Measurements from ENCODE around the gene LRRC28.

LRRC28 gene

DNA sequence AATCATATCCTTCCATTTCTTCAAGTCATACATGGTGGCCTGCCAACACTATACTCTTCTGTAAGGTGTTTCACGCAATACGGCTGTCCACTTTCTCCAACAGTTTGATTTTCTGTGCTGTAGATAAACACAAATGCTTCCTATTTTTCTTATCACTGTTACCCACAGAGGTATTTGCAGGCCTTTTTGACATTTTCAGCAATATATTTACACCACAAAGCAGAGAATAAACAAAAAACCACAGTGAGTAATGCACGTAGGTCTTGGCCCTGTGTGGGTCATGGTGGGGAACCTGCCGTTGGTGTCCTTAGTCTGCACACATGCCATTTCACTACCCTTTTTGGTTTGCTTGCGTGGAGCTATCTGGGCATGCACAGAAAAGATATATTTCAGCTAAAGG, 59.5 kb downstream of the LRRC28 start:
- no peak for DNase-seq (ENCODE audit: extremely low read depth, low read depth)
- TF ChIP-seq, protein P1, sequence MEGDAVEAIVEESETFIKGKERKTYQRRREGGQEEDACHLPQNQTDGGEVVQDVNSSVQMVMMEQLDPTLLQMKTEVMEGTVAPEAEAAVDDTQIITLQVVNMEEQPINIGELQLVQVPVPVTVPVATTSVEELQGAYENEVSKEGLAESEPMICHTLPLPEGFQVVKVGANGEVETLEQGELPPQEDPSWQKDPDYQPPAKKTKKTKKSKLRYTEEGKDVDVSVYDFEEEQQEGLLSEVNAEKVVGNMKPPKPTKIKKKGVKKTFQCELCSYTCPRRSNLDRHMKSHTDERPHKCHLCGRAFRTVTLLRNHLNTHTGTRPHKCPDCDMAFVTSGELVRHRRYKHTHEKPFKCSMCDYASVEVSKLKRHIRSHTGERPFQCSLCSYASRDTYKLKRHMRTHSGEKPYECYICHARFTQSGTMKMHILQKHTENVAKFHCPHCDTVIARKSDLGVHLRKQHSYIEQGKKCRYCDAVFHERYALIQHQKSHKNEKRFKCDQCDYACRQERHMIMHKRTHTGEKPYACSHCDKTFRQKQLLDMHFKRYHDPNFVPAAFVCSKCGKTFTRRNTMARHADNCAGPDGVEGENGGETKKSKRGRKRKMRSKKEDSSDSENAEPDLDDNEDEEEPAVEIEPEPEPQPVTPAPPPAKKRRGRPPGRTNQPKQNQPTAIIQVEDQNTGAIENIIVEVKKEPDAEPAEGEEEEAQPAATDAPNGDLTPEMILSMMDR (IDR thresholded peaks at IDR 0.05; ENCODE audit: low read depth, low read length, missing control alignments), result no peak
- no peak overlapping the region for H3K4me3 ChIP-seq (replicated peaks; ENCODE audit: low read depth, low read length)

DNA sequence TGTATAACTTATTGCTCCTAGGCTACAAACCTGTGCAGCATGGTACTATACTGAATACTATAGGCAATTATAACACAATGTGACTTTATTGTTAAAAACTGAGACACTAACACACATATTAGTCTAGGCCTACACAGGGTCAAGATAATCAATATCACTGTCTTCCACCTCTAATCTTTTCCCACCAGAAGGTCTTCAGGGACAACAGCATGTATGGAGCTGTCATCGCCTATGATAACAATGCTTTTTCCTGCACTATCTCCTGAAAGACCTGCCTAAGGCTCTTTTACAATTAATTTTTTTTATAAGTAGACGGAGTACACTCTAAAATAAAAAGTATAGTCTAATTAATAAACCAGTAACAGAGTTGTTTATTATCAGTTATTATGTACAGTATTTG, 60.9 kb downstream of the LRRC28 start:
- no peak overlapping the region for H3K4me3 ChIP-seq (replicated peaks; ENCODE audit: low read depth, low read length)
- TF ChIP-seq, protein P1 (IDR thresholded peaks at IDR 0.05; ENCODE audit: low read depth, low read length, missing control alignments), result no peak
- no peak for DNase-seq (ENCODE audit: extremely low read depth, low read depth)

DNA sequence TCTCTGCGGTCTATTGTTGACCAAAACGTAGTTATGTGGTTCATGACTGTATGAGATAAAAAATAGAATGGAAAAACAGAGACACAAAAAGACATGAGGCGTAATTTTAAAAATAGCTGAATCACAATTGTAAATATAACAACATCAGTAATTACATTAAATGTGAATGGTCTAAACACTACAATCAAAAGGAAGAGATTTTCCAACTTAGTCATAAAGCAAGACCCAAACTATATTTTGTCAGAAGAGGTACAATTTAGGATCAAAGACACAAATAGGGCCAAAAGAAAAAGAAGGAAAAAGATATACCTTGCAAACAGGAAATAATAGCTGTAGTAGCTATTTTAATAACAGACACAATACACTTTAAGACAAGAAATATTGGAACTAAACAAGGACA, 61.5 kb downstream of the LRRC28 start:
- no peak overlapping the region for H3K4me3 ChIP-seq (replicated peaks; ENCODE audit: low read depth, low read length)
- DNase-seq (ENCODE audit: extremely low read depth, low read depth), result no peak
- TF ChIP-seq, protein P1 (IDR thresholded peaks at IDR 0.05; ENCODE audit: low read depth, low read length, missing control alignments), result no peak

DNA sequence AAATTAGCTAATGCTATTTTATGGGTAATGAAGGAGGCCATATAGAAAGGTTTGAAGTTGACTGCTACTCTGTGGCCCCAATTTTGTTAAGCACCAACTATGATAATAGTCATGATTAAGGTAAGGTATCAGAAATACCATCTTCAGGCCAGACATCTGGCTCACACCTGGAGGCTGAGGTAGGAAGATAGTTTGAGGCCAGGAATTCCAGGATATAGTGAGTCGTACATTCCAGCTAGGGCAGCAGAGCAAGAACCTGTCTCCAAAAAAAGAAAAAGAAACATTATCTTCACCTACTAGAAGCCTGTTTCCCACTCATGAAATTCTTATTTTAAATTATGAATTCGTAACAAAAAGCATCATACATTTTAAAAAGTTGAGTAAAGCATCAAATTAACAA, 64.4 kb downstream of the LRRC28 start:
- TF ChIP-seq, protein P1 (IDR thresholded peaks at IDR 0.05; ENCODE audit: low read depth, low read length, missing control alignments), result no peak
- no peak for DNase-seq (ENCODE audit: extremely low read depth, low read depth)
- H3K4me3 ChIP-seq (replicated peaks; ENCODE audit: low read depth, low read length), result no peak overlapping the region

DNA sequence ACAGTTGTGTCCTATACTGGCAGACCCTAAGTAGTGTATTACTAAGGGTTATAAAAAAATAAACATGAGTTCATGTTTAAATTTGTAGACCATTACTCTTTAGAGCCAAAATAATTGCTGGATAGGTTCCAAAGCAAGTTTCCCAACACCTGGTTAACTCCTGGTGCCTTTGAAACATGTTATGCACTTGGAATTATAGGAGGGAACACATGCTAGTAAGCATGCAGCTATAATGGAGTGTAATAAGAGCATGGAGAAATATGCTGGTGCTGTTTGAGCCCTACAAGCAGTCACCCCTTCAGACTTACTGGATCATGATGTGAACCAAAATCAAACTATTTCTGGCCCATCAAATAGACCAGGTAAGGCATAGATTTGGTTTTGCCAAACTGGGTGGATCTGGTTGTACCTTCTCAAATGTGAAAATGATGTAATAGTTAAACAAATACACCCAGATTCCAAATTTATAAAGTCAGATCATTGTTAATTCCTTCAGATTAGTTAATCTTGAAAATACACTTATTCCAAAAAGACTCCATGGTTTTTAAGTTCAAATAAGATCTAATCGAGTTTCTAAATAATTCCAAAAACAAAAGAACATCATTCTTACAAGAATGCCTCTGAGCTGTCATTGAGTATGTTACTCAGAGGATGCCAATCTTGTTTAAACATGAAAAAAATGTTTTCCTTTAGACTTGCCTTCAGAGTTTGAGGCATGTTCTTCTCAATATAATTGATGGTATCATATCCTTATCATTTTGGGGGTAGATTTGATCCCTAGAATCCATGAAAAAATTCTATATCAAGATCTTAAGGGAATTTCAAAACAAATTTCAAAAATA, 69.3 kb downstream of the LRRC28 start:
- TF ChIP-seq, protein P1 (IDR thresholded peaks at IDR 0.05; ENCODE audit: low read depth, low read length, missing control alignments), result no peak
- no peak for DNase-seq (ENCODE audit: extremely low read depth, low read depth)
- H3K4me3 ChIP-seq (replicated peaks; ENCODE audit: low read depth, low read length), result no peak overlapping the region

DNA sequence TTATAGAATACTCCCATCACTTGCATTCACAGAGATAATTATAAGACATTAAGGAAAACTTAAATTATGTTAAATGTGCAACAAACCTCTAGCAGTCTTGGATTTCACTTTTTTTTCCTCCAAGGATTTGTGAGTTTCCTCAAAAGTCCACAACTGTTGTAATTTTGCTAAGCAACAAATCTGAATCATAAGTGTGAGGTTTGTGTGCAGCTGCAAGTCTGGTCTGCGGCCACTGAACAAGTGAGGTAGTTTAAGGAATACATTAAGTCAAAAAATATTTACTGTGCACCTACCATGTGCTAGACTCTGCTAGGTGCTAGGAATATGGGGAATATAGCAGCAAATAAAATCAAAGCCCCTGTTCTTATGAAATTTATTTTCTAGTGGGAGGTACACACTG, 70.2 kb downstream of the LRRC28 start:
- no peak overlapping the region for H3K4me3 ChIP-seq (replicated peaks; ENCODE audit: low read depth, low read length)
- TF ChIP-seq, protein P1 (IDR thresholded peaks at IDR 0.05; ENCODE audit: low read depth, low read length, missing control alignments), result no peak
- no peak for DNase-seq (ENCODE audit: extremely low read depth, low read depth)

All from HFF-Myc (cell line).